Pons (tissue), 1 donor: ENCODE measurements around the gene SERF1A.
"Not testable (repeated sequence)": the region's sequence is repeated elsewhere in the genome, so short reads cannot be mapped to it uniquely, and the experiment has no call there.

ENCODE experiments used
- DNase-seq: peaks from one replicate; pipeline ENCODE4 v3.0.0-alpha.2; 2016; ENCODE audit warnings: low spot score

SERF1A gene

GRCh38 chr5:70900533-70901271 lies at the start of gene SERF1A:
SERF1A (plus strand) TSS chr5:70900669; CDS start chr5:70900870, 201 bp downstream.
- not testable (repeated sequence) for DNase-seq

- not testable (repeated sequence) for DNase-seq
Measured at GRCh38 chr5:70866778-70867177, 33.7 kb upstream of the SERF1A start.

DNA sequence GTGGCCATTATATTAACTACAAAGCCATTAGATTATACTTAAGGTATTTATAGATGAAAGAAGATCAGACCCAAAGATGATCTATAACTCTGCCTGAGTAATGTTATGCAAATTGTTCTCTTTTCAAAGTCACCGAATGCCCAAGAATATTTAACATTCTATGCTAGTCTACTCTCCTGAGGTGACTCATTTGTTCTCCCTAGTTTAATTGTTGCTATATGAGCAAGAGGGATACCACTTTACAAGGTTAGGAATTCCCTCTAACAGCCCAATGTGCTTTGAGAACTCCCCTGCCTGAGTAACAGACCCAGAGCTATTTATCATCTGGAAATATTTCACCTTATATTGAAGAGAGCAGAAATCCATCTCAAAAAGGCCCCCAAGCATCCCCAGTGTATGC lies 29.8 kb upstream of the SERF1A start:
- not testable (repeated sequence) for DNase-seq

DNA sequence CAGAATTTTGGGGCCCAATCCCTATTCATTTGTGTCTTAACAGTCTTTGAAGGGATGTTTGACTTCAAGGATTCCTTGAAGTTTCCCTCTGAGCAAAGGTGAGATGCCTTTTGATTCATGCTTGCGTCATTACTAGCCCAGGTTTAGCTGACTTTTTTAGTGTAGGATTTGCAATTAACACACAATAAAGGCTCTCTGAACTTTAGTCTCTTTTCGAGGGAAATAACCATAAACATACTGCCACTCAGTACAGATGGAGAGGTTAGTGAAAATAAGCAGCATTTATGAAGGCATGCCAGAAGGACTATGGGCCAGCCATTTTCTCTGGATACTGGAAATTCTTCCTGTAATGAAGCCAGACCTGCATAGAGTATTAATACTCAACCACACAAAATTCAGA lies 4.4 kb upstream of the SERF1A start:
- not testable (repeated sequence) for DNase-seq

DNA sequence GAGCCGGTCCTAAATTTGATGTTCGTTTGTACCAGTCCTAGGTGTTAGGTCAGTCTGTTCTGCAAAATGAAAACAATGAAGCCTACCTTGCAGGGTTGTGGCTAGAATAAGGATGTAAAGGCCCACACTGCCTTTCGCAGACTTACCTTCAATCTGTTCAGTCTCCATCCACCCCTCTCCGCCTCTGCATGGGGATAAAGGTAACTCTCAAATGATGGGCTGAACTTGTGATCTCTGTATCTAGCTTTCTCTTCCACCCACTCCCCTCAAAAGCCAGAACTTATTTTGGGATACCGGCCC lies 753 bp downstream of the SERF1A start:
- not testable (repeated sequence) for DNase-seq

DNA sequence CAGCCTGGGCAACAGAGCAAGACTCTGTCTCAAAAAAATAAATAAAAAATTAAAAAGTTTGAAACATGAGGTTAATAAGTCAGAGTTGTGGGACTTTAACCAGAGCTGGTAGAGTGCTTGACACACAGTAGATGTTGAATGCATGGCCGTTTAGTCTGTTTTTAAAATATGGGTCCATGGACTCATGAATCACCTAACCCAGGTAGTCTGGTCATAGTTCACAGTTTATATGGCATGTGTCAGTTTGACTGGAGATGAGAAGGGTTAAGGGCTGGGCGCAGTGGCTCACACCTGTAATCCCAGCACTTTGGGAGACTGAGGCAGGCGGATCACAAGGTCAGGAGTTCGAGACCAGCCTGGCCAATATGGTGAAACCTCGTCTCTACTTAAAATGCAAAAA lies 6.2 kb downstream of the SERF1A start:
- DNase-seq: not testable (repeated sequence)

DNA sequence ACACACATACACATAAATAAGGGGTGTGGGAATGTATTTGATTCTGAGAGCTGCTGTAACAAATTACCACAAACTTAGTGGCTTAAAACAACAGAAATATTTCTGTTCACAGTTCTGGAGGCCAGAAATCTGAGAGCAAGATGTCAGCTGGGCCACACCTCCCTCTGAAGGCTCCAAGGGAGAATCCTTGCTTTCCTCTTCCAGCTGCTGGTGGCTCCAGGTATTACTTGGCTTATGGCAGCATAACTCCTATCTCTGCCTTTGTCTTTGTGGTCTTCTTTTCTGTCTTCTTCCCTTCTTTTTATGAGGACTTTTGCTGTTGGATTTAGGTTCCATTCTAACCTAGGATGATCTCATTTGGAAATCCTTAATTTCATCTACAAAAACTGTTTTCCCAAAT lies 16.4 kb downstream of the SERF1A start:
- DNase-seq: not testable (repeated sequence)

- not testable (repeated sequence) for DNase-seq
Measured at GRCh38 chr5:70925211-70925562, 24.7 kb downstream of the SERF1A start.

DNA sequence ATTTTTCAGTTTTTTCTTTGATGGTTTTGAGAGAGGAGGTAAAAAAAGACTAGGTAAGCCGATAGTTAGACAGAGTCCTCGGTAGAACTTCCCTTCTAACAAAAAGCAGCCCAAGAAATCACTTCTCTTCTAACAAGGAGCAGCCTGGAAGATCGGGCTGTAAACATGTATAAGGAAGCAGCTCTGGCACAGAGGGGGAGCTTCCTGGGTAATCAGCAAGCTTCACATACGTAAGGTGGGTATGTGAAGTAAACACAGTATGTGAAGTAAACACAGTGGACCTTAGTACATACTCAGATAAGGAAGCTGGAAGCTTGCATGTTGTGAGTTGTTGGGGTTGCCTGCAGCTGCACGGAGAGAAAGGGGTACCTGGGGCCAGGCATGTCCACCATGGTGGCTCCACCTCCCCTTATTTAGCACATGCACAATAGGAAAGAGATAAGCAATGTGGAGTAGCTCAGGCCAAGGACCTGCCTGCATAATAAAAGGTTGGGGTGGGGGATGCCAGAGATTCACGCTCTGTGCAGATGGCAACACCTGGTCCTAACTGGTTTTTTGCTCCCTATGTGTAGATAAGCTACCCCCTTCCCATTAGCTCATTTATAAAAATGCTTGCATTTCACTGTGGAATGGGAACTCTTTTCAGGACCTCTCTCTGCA lies 31.4 kb downstream of the SERF1A start:
- DNase-seq: not testable (repeated sequence)

DNA sequence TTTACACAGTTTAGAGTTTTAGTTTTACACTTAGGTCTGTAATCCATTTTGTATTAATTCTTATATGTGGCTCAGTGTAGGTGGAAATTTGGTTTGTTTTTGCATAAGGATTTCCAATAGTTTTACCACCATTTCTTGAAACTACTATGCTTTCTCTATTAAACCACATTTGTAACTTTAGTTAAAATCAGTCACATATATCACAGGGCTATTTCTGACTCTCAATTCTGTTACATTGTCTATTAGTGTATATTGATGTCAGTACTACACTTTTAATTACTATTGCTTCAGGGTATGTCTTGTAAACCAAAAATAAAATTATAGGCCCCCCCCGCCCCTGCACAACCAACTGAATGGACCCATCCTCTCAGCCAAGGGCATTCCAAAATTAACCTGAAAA lies 32.1 kb downstream of the SERF1A start:
- not testable (repeated sequence) for DNase-seq

DNA sequence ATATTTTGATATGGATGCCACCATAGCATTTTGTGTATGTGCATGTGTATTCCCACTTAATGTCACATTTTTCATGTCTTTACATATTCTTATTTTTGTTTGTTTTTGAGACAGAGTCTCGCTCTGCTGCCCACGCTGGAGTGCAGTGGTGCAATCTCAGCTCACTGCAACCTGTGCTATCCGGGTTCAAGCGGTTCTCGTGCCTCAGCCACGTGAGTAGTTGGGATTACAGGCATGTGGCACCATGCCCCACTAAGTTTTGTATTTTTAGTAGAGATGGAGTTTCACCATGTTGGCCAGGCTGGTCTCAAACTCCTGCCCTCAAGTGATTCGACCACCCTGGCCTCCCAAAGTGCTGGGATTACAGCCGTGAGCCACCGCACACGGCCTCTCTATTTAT lies 52.6 kb downstream of the SERF1A start:
- DNase-seq: not testable (repeated sequence)
